Measurements from ENCODE around the gene ZMYM3. TPM values are rescaled to one million over a fixed set of nuclear protein-coding genes. Genes with fewer than 3 reads are reported as not detected.

Gene ZMYM3
- total RNA-seq, 4 donors from 2014 or later = 5.7 to 10.9 (median 8.3) TPM

- Histone ChIP-seq H3K4me1 (no peaks in the 10 kb centered on the region), H3K27ac (no peak overlapping the region), H3K36me3 (no peaks in the 10 kb centered on the region), H3K4me3 (no peak overlapping the region), H3K9me3 (no peaks in the 10 kb centered on the region), H3K27me3 (no peaks in the 10 kb centered on the region)
- TF ChIP-seq CTCF (IDR thresholded peaks at IDR 0.05) (no peak), POLR2A (IDR thresholded peaks at IDR 0.05) (no peak)
- no peak for DNase-seq
- intact Hi-C loops (cut with DNase I) = no loop called here
Observed at GRCh38 chrX:71191248-71191647, 62.7 kb downstream of the ZMYM3 start.

Other genes with a start within 250 kb of the ZMYM3 start
- 10 to 100 TPM; 39.6 to 54.1 (median 43.7) TPM for gene SNX12, start 185.8 kb downstream of the ZMYM3 start, total RNA-seq
- 10 to 100 TPM in 2 of 4 donors, 1 to 10 TPM in 2; 4.8 to 17.7 (median 13.2) TPM for gene FOXO4, start 158.3 kb downstream of the ZMYM3 start, total RNA-seq
- not detected for gene CXorf65, start 147.4 kb downstream of the ZMYM3 start, total RNA-seq
- 10 to 100 TPM in 2 of 4 donors, 1 to 10 TPM in 2; 4.3 to 15.5 (median 8.8) TPM for gene IL2RG, start 142.6 kb downstream of the ZMYM3 start, total RNA-seq
- gene MED12, start 135.5 kb downstream of the ZMYM3 start, total RNA-seq = 10 to 100 TPM; 19.9 to 34.0 (median 24.3) TPM
- gene NLGN3, start 109.3 kb downstream of the ZMYM3 start, total RNA-seq = under 1 TPM in 3 of 4 donors, not detected in 1; 0.21 to 0.38 (median 0.23) TPM
- gene GJB1, start 30.9 kb downstream of the ZMYM3 start, total RNA-seq = under 1 TPM in 2 of 4 donors, not detected in 2; 0.19 to 0.32 TPM
- gene NONO, start 29.5 kb upstream of the ZMYM3 start, total RNA-seq = 100 to 1,000 TPM; 126 to 227 (median 187) TPM
- gene ITGB1BP2, start 47.6 kb upstream of the ZMYM3 start, total RNA-seq = 1 to 10 TPM; 1.9 to 3.9 (median 2.2) TPM
- 10 to 100 TPM; 18.6 to 54.2 (median 22.6) TPM for gene TAF1, start 112.2 kb upstream of the ZMYM3 start, total RNA-seq